Keratinocyte (primary cell): Measurements from ENCODE around the gene KAT6B. TPM values are rescaled to one million over a fixed set of nuclear protein-coding genes. Genes with fewer than 3 reads are reported as not detected.
A peak's percentile ranks its signal among the peaks of the same experiment; 100 is the strongest.

ENCODE experiments used
- DNase-seq: peaks from one replicate; pipeline ENCODE4 v3.0.0-alpha.2; 2011; ENCODE audit warnings: low read depth, missing footprints, low spot score
- FAIRE-seq: peaks from 2 replicates; lab custom pipeline; 2011; peaks lifted over from hg19 to GRCh38; lab: Jason Lieb, UNC
- H2AFZ ChIP-seq: 2 replicates; pipeline ENCODE4 v1.6.0; 2012; ENCODE audit warnings: low read length, control low read depth, inconsistent platforms; ENCODE audit not compliant: control insufficient read depth
- H3K27ac ChIP-seq: 2 replicates; pipeline ENCODE4 v1.5.1; 2011; ENCODE audit warnings: low read length; ENCODE audit not compliant: control insufficient read depth, insufficient read depth
- H3K27me3 ChIP-seq: 3 replicates; pipeline ENCODE4 v1.6.0; 2011; ENCODE audit warnings: low read length; ENCODE audit not compliant: control insufficient read depth, insufficient read depth; ENCODE audit errors: extremely low read depth
- H3K36me3 ChIP-seq, 2 experiments: 2 replicates in 1 of 2; 3 replicates in 1 of 2; pipeline ENCODE4 v1.5.1; 2011; ENCODE audit warnings: low read length in 2 of 2, mild to moderate bottlenecking in 1 of 2; ENCODE audit not compliant: control insufficient read depth in 2 of 2, insufficient read depth in 2 of 2; ENCODE audit errors: extremely low read depth in 1 of 2
- H3K4me1 ChIP-seq: 3 replicates; pipeline ENCODE4 v1.5.1; 2011; ENCODE audit warnings: low read length; ENCODE audit not compliant: control insufficient read depth, insufficient read depth; ENCODE audit errors: extremely low read depth
- H3K4me2 ChIP-seq: 3 replicates; pipeline ENCODE4 v1.6.0; 2011; ENCODE audit warnings: low read depth, low read length; ENCODE audit not compliant: control insufficient read depth, insufficient read depth; ENCODE audit errors: extremely low read depth
- H3K4me3 ChIP-seq, 3 experiments: fragments of 200-600 bp in 1 of 3; sonication (generic) in 1 of 3; 2 replicates in 2 of 3; 3 replicates in 1 of 3; pipeline ENCODE4 v1.5.1; 2011 to 2016; ENCODE audit warnings: low read length in 3 of 3, mild to moderate bottlenecking in 3 of 3, control low read depth in 2 of 3, inconsistent platforms in 1 of 3, low read depth in 1 of 3, mixed read lengths in 1 of 3, mixed run types in 1 of 3, moderate library complexity in 1 of 3; ENCODE audit not compliant: control insufficient read depth in 2 of 3, insufficient read depth in 2 of 3; ENCODE audit errors: extremely low read depth in 1 of 3
- H3K79me2 ChIP-seq: 2 replicates; pipeline ENCODE4 v1.6.0; 2012; ENCODE audit warnings: low read length; ENCODE audit not compliant: control insufficient read depth, insufficient read depth
- H3K9ac ChIP-seq: 3 replicates; pipeline ENCODE4 v1.6.0; 2011; ENCODE audit warnings: low read length; ENCODE audit not compliant: control insufficient read depth, insufficient read depth; ENCODE audit errors: extremely low read depth
- H3K9me1 ChIP-seq: 3 replicates; pipeline ENCODE4 v1.6.0; 2011; ENCODE audit warnings: low read length; ENCODE audit not compliant: control insufficient read depth, insufficient read depth; ENCODE audit errors: extremely low read depth
- H3K9me3 ChIP-seq: 2 replicates; pipeline ENCODE4 v1.5.1; 2012; ENCODE audit warnings: low read depth, low read length; ENCODE audit not compliant: control insufficient read depth
- H4K20me1 ChIP-seq: 3 replicates; pipeline ENCODE4 v1.6.0; 2011; ENCODE audit warnings: low read length; ENCODE audit not compliant: control insufficient read depth, insufficient read depth; ENCODE audit errors: extremely low read depth
- EZH2 ChIP-seq: IDR thresholded peaks from one replicate; pipeline ENCODE4 v1.6.1; 2012; ENCODE audit warnings: inconsistent platforms, mild to moderate bottlenecking, low read length, moderate library complexity
- dilution Hi-C: fragments of 300-500 bp; cut with MboI; formaldehyde crosslinking; loops from one replicate; pipeline ENCODE4 v1.7.0; 2020; ENCODE audit warnings: low sequenced_read_pairs; ENCODE audit not compliant: extremely low pct_ligation_motif_present
- polyA plus RNA-seq, 5 experiments: library from polyadenylated mRNA; depleted of rRNA in 3 of 5; stranded (reverse) in 3 of 5; stranded (forward) in 1 of 5; unstranded in 1 of 5; fragments of >200 nt; gene quantifications; 1 replicate in 1 of 5; 2 replicates in 3 of 5; 3 replicates in 1 of 5; pipeline versions ENCODE4 v1.2.1 to v1.2.3, GENCODE V29; 2011 to 2012; ENCODE audit warnings: missing spikeins in 2 of 5, low read depth in 1 of 5, low replicate concordance in 1 of 5
- TF ChIP-seq, protein P1 (sequence below), 3 experiments: IDR thresholded peaks in 1 of 3; conservative IDR thresholded peaks in 1 of 3; optimal IDR thresholded peaks in 1 of 3; 2 replicates in 2 of 3; 3 replicates in 1 of 3; pipeline versions ENCODE3 to v1.5.1; 2011; ENCODE audit warnings: low read length in 3 of 3, mild to moderate bottlenecking in 3 of 3, moderate library complexity in 2 of 3, control low read depth in 1 of 3, inconsistent platforms in 1 of 3; ENCODE audit not compliant: insufficient read depth in 2 of 3; ENCODE audit errors: extremely low read depth in 1 of 3

The KAT6B gene
- polyA plus RNA-seq, 1 donor (not counting 4 experiments of a cell fraction or from before 2014, with no cell fraction given) = 2.9 TPM

DNA sequence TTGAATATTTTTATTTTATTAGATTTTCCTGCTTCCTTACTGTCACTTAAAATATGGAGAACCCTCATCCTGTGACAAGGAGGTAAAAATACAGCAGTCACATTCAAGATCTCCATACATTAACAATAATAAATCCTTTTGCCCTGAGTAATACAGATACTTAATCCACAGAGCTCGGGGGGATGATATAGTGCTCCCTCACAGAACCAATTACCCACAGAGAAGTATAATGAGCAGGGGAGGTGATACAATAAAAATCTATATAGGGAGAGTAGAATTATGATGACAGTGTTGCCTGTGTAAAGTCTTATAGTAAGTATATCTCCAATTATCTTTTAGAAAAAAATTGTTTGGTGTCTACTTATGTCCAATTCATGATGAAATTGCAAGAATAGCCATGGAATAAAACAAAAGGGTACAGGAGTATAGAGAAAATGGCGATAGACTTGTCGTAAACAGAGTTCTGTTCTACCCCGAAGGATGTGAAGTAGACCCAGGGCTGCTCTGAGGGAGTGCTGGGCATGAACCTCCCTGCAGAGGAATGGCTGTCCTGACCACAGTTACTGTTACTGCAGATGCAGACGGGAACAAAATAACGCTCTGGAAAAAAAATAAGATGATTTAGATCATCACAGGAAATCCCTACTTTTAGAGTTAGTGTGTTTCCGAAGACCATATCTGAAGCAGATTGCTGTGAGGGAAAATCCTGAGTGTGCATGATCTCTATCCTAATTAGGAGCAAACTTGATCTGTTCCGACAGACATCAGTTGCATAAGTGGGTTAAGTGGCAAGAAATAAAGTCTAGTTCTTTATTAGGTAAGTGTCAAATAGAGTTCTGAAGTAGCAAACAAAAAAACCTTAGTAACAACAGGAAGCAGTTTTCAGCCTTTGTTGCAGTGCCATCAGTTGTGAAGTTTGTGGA, 123.7 kb downstream of the KAT6B start:
- DNase-seq = no peak
- peak overlapping the region; percentile 10 for H3K27ac ChIP-seq
- no peaks in the 10 kb centered on the region for H3K9me3 ChIP-seq
- dilution Hi-C loops = no loop called here
- no peak for FAIRE-seq
- no peaks in the 10 kb centered on the region for H3K9me1 ChIP-seq
- no peak overlapping the region for H3K9ac ChIP-seq
- no peaks in the 10 kb centered on the region for H3K79me2 ChIP-seq
- no peaks in the 10 kb centered on the region for H3K36me3 ChIP-seq
- no peak overlapping the region for H2AFZ ChIP-seq
- TF ChIP-seq, protein P1, sequence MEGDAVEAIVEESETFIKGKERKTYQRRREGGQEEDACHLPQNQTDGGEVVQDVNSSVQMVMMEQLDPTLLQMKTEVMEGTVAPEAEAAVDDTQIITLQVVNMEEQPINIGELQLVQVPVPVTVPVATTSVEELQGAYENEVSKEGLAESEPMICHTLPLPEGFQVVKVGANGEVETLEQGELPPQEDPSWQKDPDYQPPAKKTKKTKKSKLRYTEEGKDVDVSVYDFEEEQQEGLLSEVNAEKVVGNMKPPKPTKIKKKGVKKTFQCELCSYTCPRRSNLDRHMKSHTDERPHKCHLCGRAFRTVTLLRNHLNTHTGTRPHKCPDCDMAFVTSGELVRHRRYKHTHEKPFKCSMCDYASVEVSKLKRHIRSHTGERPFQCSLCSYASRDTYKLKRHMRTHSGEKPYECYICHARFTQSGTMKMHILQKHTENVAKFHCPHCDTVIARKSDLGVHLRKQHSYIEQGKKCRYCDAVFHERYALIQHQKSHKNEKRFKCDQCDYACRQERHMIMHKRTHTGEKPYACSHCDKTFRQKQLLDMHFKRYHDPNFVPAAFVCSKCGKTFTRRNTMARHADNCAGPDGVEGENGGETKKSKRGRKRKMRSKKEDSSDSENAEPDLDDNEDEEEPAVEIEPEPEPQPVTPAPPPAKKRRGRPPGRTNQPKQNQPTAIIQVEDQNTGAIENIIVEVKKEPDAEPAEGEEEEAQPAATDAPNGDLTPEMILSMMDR (optimal IDR thresholded peaks at IDR 0.05 in 1 of 3, IDR thresholded peaks at IDR 0.05 in 1 of 3, conservative IDR thresholded peaks at IDR 0.05 in 1 of 3; ENCODE audit: extremely low read depth in 1 of 3, insufficient read depth in 2 of 3, low read length in 3 of 3) = no peak
- TF ChIP-seq EZH2 = no peak
- H3K27me3 ChIP-seq = no peaks in the 10 kb centered on the region
- H3K4me3 ChIP-seq = no peak overlapping the region
- peaks cover 26% of the 10 kb centered on the region for H3K4me1 ChIP-seq
- no peak overlapping the region for H3K4me2 ChIP-seq
- H4K20me1 ChIP-seq = no peaks in the 10 kb centered on the region

DNA sequence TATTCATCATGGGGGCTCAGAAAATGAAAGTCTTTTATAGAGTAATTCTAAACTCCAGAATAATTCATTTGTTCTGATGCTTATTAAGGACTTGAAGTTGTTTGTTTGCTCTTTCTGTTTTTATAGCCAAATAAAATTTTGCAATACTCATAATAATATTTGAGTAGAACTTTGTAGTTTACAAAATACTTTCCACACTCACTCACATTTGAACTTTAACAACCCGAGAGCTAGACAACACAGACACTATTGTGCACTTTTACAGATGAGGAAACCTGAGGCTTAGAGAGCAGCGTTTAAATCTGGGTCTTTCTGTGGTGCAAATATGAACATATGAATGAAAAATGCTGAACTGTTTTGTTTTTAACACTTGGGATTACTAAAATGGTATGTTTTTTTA, 126.8 kb downstream of the KAT6B start:
- DNase-seq (no peak), FAIRE-seq (no peak)
- H3K9me1 ChIP-seq = no peaks in the 10 kb centered on the region
- H3K9ac ChIP-seq = no peak overlapping the region
- H3K79me2 ChIP-seq = no peaks in the 10 kb centered on the region
- H3K36me3 ChIP-seq = no peaks in the 10 kb centered on the region
- H3K4me1 ChIP-seq = peaks cover 17% of the 10 kb centered on the region
- no peak overlapping the region for H2AFZ ChIP-seq
- no peaks in the 10 kb centered on the region for H3K27me3 ChIP-seq
- dilution Hi-C loops = no loop called here
- H3K27ac ChIP-seq = no peak overlapping the region
- H3K9me3 ChIP-seq = no peaks in the 10 kb centered on the region
- no peaks in the 10 kb centered on the region for H4K20me1 ChIP-seq
- no peak overlapping the region for H3K4me2 ChIP-seq
- TF ChIP-seq, protein P1 (optimal IDR thresholded peaks at IDR 0.05 in 1 of 3, IDR thresholded peaks at IDR 0.05 in 1 of 3, conservative IDR thresholded peaks at IDR 0.05 in 1 of 3; ENCODE audit: extremely low read depth in 1 of 3, insufficient read depth in 2 of 3, low read length in 3 of 3) = no peak
- no peak for TF ChIP-seq EZH2
- no peak overlapping the region for H3K4me3 ChIP-seq
